Activated CD4-positive, alpha-beta T cell treated with anti-CD3 and anti-CD28 coated beads, Interleukin-2, Interleukin-4, amounts not matched to agents 100 ng/mL and 50 ng/mL, durations not matched to agents 16 hours and 8 hours (primary cell): Measurements from ENCODE around the gene RNU6-8.

Source experiments
- DNase-seq: peaks from one replicate; pipeline ENCODE4 v3.0.0-alpha.2; 2020; ENCODE audit warnings: low spot score

RNU6-8 gene

DNA sequence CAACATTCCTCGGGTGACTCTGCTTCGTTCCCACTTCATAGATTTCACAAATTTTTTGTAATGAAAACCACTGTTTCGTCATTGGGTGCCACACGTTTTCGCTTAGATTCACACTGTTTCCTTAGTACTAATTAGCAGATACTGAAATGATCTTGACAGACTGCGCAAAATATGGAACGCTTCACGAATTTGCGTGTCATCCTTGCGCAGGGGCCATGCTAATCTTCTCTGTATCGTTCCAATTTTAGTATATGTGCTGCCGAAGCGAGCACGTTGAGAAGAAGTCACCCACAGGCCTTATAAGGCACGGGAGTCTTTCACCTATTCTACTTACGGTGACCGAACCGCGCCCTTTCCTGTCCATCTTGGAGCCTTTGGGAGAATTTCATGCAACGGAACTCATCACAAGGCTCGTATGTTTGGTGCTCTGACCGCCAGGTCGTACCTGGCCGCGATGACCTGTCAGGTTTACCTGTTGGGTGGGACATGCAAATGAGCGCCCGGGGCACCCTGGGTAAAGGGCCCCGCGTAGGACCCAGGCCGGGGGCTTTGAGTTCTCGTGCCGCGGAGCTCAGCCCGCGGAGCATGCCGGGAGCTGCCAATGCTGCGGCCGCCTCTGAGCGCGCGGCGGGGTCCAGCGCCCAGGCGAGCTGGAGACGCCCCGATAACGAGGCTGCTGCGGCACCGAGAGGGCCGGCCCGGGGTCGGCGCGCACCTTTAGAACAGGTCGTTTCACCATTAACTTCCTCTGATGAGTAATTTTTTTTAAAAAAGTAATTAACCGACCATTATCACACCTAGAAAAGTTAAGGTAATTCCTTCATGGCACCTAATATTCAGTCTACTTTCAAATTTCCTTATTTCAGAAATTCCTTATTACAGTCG lies at the start of gene RNU6-8:
Gene RNU6-8 (minus strand): TSS at position 272 of the 885 bp plus-strand sequence.
- DNase-seq = peak; percentile 82

DNA sequence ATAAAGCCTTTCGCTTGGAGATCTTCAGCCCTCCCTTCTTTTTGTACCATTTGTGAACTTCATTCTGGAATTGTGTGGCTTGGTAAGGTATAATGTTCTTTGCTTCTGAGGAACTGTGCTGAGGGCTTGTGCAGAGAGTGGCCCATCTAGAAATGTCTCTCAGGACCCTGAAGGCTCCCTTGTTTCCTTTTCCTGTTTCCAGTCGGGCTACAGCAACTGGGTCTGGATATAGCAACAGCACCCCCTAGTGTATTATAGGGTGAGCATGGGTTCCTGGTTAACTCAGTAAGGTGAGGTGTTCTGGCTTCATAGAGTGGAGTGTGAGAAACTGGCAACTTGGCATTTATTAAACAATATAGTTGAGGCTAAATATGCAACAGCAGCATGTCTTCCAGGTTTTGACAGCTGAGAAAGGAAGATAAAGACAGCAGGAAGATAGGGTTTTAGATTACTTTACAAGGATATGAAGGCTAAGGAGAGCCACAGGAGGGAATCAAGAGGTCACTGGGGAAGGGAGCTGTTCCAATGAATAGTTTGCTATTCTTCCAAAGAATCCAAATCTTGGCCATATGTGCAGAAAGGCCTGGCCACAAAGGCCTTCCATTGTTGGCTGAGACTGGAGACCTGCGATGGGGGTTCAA lies 49.1 kb upstream of the RNU6-8 start:
- peak; percentile 78 for DNase-seq

DNA sequence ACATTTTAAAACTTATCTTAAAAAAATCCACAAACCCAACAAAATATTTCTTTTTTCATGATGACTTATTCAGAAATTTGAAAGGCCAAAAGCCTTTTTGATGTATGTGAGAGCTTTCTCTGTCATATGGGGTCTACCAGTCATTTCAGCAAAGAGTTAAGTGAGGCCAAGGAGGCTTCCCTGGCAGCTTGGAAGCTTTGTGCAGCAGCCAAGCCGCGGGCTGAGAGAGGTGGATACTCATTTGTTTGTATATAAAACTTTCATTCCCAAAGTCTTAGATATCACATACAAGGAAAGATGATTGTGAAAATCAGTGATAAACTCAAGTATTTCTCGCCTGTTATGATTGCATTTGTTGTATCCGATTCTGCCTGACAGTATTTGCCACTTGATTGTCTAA lies 48.5 kb upstream of the RNU6-8 start:
- no peak for DNase-seq

DNA sequence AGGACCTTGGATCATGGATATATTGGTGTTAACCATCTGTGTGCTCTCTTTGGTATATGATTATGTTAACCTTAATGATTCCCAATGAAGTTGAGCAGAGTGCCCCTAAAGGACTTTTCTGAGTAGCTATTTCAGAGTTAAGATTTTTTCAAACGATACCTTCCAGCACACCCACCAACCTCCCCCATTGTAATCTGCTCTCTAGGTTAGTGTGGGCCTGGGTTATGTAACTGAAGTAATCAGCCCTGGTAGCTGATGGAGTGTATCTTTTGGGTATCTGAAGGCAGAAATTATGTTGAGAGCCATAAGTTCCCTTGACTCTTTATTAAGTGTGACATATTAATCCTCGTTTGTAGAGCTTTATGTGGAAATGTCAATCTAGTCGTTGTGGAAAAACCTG lies 47.6 kb upstream of the RNU6-8 start:
- DNase-seq = no peak

DNA sequence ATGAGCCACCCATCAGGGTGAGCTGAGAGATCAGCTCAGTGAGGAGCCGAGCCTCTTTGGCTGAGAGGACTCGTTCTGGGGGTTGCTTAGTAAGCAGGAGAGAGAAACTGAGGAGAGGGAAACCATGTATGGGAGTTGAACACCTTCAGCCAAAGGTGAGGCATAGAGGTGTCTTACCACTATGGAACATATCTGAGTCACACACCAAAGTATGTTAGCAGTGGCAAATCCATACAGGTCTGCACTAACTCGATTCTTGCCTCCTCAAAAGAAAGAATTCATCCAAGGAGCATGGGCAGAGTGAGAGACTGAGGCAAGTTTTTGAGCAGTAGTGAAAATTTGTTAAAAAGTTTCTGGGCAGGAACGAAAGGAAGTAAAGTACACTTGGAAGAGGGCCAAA lies 46.7 kb upstream of the RNU6-8 start:
- DNase-seq = no peak

DNA sequence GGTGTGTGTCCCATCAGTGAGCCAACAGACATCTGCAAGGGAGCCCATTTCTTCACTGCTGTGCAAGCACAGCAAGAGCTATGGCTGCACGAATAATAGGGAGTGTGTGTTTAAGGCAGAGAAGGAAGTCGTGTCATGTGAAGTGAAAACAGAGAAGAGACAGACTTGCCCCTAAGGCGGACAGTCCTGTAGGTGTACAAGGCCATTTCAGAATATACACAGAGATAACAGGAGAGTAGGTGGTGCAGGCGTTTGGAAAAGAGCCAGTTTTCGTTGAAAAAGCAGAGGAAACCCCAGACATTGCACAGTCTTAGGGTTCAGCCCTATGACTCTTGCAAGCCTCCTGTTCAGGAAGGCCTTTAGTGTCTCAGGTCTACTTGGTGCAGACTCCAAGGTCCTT lies 46.3 kb upstream of the RNU6-8 start:
- DNase-seq = no peak

DNA sequence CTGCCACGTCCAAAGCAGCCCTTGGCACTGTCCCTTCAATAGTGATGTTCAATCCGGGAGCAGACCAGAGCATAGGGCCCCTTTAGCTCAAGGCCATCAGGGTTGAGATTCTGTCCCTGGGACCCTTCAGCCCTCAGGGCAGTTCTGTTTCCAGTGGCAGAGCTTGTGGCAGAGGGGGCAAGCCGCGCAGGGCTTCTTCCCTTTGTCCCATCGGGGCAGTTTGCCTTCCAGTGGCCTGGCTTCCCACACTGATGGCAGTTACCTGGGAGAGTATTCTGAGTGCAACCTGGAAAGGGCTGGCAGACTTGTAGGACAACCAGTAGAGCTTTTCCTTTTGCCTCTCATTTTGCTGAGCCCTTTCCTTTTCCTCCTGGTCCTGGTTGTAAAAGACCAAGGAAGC lies 43.7 kb upstream of the RNU6-8 start:
- DNase-seq = no peak

DNA sequence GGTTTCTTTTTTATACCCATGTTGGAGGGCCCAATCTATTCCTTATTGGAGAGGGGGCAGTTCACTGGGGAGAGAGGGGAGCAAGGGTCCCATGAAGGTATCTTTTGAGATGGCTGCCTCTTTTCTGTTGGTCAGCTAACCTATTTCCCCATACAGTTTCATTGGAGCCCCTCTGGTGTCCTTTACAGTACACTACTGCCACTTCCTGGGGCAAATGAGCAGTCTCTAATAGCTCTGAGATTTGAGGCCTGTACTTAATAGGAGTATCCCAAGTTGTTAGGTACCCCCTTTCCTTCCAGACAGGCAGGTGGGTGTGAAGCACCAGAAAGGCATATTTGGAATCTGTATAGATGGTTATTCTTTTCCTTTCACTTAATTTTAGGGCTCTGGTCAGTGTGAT lies 41.3 kb upstream of the RNU6-8 start:
- DNase-seq = no peak

DNA sequence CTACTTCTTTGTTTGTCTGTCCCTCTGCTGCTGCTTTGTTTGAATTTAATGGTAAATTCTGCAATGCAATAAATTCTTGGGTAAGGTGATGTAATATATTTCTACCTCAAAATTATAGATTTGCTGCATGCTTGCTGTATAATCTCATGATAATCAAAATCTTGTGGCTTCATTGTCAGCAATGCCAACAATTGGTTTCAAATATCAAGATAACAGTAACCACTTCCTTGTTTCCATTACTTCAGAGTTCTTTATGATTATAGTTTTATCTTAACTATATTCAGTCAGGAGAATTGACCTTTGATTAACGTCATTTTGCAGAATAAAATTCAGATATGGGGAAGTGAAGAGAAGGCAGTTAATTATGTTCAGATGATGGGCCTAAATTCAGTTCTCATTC lies 30.2 kb upstream of the RNU6-8 start:
- no peak for DNase-seq

DNA sequence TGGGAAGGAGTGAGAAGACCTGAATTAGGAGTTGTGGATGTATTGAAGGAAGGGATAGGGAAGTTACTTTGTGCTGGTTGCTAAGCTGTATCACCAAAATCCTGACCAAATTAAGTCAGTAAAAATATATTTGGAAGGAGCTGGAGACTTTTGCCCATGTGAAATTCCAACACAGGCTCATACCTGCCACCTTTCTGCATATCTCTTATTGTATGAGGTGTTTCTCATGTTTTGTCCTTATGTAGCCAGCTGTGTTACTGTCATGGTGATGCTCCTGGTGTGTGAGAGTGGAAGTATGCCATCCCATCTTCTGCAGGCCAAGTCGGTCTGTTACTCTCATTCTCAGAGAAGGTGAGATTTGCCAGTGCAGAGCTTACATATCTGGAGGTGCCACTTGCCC lies 29.4 kb upstream of the RNU6-8 start:
- DNase-seq = no peak

DNA sequence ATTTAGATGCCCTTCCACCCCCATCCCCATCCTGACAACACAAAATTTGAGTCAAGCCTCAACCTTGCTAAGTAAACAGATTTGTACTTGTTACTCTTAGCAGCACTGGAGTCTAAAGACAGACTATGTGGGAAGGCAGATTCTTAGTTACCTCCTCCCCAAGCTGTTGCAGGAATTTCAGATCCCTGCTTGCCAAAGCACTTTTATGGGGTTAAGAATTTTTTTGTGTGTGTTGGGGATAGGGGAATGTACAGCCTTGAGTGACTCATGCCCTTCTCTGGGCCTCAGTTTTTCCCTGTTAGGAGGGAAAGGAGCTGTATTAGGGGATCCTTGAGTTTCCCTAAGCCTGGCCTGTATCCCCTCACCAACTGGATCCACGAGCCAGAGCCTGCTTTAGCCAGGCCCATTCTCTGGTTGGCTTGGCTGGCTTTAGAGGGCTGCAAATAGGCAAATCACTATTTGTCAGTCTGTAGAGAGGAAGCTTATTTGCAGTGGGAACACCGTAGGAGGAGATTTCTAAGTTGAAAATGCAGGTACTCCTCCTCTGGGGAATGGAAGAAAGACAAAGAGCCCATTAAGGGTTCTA lies 27.7 kb upstream of the RNU6-8 start:
- DNase-seq = no peak

DNA sequence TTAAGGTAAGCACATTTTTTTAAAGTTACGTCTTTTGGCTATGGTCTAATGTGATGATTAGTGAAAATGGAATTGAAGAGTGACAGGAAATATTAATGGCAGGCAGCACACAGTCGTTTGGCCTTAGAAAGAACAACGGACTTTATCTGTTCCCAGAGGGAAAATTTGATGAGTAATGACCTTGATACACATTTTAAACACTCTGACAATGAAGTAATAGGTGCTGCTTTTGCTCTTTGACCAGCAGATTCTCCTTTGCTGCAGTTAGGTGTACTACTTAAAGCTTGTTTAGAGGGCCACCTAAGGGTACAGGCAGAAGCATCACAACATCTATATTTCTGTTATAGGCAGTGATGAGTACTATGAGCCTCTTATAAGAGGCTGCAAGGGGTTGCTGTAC lies 27.1 kb upstream of the RNU6-8 start:
- no peak for DNase-seq

DNA sequence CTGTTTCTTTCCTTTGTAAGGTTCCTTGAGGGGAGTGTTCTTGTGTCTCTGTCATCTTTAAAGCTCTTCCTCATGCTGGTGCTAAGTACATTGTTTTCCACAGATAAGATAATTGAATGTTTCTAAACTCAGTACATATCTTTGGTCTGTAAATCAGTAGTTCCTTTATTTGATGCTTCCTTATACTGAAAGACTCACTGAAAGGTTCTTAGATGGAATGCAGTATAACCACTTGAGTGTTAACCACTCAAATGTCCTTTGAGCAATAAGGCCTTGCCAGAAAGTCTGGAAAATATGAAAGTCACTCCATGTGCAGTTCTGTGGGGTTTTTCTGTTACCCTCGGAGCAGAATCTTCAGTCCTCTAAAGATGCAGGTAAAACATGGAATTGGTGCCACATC lies 23.0 kb upstream of the RNU6-8 start:
- no peak for DNase-seq

DNA sequence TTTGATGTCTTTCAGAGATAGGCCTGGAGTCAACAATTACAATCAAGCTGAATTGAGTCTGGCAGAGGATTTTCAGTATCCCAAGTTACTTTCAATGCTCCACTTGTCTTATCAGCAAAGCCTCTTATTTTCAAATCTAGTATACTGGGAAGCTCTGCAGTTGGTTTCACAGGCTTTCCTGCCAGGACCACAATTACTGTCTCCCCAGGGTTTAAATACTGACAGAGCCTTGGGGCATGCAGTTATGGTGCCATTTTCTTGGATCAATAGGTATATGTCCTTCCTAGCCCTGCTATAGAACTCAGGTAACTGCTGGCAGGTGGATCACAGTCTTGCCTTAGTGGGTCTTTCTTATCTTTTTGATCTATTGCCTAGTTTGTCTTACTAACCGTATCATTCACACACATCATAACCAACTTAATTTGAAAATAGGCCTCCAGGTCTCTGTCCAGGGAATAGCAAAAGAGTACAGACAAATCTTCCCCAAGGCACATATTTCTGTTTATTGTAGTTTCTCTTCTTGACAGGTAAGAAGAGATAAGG lies 22.4 kb upstream of the RNU6-8 start:
- no peak for DNase-seq

DNA sequence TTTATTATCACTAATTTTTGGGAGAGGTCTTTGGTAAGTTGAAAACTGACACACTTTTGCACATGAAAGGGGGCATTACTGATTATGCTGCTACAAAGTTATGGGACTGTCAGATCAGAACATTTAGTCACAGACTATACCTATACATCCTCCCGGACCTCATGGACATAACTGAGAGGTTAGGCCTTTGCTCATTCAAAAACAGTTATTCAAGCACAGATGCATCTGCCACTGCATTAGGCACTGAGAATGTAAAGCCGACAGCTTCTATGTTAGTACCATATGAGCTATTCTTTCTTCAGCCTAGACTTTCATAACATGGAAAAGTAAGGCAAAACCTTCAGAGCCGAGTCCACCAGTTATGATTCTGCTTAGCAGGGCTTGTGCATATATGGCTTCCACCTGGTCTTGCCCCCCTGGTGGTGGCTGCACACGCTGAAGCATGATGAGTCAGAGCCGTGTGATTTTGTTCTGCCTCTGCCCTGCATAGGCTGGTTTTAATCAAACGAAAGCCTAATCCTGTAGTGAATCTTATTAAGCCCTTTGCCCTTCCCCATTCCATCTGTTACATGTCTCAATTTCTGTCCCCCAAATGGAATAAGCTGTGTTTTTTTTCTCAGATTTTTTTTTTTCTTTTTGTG lies 21.8 kb upstream of the RNU6-8 start:
- no peak for DNase-seq

DNA sequence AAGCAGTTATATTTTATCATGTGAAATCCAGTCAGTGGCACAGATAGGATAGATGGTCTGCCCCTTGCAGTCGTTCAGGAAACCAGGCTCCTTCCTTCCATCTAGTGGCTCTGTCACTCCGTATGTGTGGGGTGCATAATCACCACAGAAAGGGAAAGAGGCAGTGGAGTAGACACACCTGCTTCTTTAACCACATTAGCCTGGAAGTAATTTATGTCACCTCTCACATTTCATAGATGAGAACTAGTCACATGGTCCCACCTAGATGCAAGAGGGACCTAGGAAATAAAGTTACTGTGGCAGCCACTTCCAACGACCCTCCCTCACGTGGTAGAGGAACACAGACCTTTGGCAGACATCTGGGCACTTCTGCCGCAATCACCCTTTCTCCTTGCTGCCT lies 14.2 kb upstream of the RNU6-8 start:
- no peak for DNase-seq

DNA sequence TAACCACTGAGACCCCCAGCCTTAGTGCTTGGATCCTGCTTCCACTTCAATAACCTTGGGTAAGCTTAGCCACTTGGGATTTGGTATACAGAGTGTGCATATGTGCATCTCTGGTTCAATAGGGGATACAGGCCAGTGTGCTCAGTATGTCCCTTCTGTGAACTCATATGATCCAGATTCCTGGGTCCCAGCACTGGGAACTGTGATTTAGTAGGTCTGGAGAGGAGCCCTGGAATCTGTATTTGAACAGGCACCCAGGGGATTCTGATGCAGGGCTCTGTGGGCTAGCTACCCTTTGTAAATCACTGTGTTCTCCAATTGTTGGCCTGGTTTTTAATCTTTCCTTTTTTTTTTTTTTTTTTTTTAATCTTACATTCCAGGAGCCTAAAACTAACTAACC lies 9.8 kb upstream of the RNU6-8 start:
- DNase-seq = no peak

DNA sequence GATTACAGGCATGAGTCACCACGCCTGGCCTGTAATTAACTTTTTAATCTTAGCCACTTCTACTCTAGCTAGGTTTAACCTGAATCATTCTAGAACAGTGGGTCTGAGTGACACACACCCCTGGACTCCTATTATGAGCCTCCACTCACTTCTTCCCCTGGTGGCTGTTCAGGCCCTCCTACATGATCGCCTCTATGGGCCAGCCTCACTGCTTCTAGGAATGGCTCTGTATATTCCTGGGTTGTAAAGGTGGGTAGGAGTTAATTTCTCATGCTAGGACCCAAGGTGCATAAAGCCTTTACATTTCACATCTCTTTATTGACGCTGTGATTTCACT lies 8.0 kb upstream of the RNU6-8 start:
- no peak for DNase-seq

DNA sequence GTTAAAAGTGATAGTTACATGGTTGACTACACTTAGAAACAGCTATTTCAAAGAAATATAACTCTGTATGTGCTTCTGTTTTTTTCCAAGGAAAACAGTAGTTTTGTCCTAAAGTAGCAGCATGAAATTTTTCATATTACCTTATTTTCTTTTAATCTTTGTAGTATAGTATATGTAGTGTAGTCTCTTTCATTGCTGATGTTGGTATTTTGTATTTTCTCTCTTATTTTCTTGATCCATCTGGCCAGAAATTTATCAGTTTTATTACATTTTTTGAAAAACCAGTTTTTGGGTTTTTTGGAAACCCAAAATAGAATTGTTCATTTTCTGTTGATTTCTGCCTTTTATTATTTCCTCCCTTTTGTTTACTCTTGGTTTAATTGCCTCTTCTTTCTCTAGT lies 6.4 kb upstream of the RNU6-8 start:
- no peak for DNase-seq

DNA sequence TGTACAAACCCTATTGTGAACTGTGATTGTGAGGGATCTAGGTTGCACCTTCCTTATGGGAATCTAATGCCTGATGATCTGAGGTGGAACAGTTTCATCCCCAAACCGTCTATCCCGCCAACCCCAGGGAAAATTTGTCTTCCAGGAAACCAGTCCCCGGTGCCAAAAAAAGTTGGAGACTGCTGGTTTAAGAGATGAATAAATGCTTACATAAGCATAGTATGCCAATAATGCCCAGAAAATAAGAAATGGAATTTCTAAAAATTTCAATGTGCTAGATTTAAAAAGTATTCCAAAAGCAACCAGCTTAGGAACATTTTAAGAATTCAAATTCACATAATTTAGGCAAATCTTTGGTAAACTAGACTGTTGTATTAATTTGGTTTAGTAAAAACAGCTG lies 5.4 kb upstream of the RNU6-8 start:
- no peak for DNase-seq

DNA sequence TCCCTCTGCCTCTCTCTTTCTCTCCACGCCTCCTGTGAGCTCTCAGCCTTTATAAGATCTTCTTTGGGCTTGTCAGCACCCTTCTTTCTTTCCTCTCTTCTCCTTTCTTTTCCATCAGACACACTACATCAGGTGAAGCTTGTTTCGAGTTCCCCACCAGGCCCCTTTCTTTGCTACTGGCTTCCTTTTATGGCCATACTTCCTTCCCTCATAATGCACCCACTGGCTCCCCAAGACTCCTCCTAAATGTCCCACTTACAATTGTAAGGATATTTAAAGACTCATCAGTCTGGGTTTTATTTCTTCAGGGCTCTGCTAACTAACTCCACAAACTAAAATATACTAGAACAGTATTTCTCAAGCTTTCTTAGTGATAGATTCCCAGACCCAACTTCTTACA lies 3.5 kb upstream of the RNU6-8 start:
- no peak for DNase-seq

DNA sequence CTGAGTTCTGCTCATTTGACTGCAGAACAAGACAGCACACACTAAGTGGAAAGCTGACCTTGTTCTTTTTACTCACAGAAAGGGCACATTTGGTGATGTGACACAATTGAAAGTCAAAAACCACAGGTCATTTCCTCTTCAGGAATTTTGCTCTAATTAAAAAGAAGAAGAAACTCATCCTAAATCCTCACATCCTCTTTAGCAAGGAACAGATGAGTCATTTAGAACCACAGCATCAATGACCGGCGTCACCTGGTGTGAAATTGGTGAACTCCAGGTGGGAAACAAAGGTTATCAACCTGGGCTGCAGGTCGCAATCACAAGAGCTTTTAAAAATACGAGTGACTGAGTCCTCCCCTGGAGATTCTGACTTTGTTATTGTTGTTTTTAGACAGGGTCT lies 2.9 kb upstream of the RNU6-8 start:
- no peak for DNase-seq

DNA sequence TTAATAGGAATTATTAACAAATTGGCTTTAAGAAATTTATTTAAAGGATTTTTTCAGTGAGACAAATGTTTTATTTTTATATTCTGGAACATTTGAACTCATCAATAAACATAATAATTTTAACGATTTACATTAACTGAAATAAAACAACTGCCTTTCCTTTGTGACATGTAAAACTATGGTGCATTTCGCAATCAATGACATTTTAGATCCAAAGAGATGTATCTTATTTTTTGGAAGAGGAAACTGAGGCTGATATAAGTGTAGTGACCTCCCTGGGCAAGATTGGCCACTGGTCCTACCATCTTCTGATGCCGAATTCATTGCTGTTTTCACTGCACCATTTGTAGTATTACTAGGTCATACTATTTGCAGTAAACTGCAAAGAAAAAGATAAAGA lies 2.5 kb upstream of the RNU6-8 start:
- no peak for DNase-seq
